Activated naive CD4-positive, alpha-beta T cell treated with anti-CD3 and anti-CD28 coated beads, Interleukin-2, amount 50 U/mL, for 24 hours (primary cell): ENCODE results near the gene MCUR1.
"Not testable (repeated sequence)": the region's sequence is repeated elsewhere in the genome, so short reads cannot be mapped to it uniquely, and the experiment has no call there.

Experiments
- H3K27ac Mint-ChIP-seq: one replicate; pipeline ENCODE4 v1.8.0; 2021; ENCODE audit warnings: mild to moderate bottlenecking, mixed read lengths
- H3K27me3 Mint-ChIP-seq: one replicate; pipeline ENCODE4 v1.8.0; 2021; ENCODE audit warnings: mixed read lengths
- H3K36me3 Mint-ChIP-seq: one replicate; pipeline ENCODE4 v1.8.0; 2021; ENCODE audit warnings: mixed read lengths
- H3K4me1 Mint-ChIP-seq: one replicate; pipeline ENCODE4 v1.8.0; 2021; ENCODE audit warnings: mixed read lengths
- H3K4me3 Mint-ChIP-seq: one replicate; pipeline ENCODE4 v1.8.0; 2021; ENCODE audit warnings: mild to moderate bottlenecking, mixed read lengths
- H3K9me3 Mint-ChIP-seq: one replicate; pipeline ENCODE4 v1.8.0; 2021; ENCODE audit warnings: mixed read lengths

Gene MCUR1

GRCh38 chr6:13810688-13811446 is 3.5 kb downstream of the MCUR1 start:
- H3K36me3 Mint-ChIP-seq, result peaks cover 4% of the 10 kb centered on the region
- H3K4me1 Mint-ChIP-seq, result peaks cover 49% of the 10 kb centered on the region
- H3K9me3 Mint-ChIP-seq, result no peaks in the 10 kb centered on the region
- H3K27ac Mint-ChIP-seq, result no peak overlapping the region
- H3K4me3 Mint-ChIP-seq, result no peak overlapping the region
- H3K27me3 Mint-ChIP-seq, result no peaks in the 10 kb centered on the region

- Mint-ChIP-seq H3K4me1 (peaks cover 42% of the 10 kb centered on the region), H3K36me3 (peaks cover 6% of the 10 kb centered on the region), H3K27ac (no peak overlapping the region), H3K9me3 (no peaks in the 10 kb centered on the region), H3K27me3 (no peaks in the 10 kb centered on the region), H3K4me3 (no peak overlapping the region)
Observed at GRCh38 chr6:13808801-13809200, 5.6 kb downstream of the MCUR1 start.

- no peaks in the 10 kb centered on the region for H3K9me3 Mint-ChIP-seq
- peaks cover 33% of the 10 kb centered on the region for H3K4me1 Mint-ChIP-seq
- no peak overlapping the region for H3K4me3 Mint-ChIP-seq
- peaks cover 6% of the 10 kb centered on the region for H3K36me3 Mint-ChIP-seq
- H3K27me3 Mint-ChIP-seq, result no peaks in the 10 kb centered on the region
- no peak overlapping the region for H3K27ac Mint-ChIP-seq
Observed at GRCh38 chr6:13807696-13808095, 6.7 kb downstream of the MCUR1 start.

GRCh38 chr6:13803581-13803980 is 10.8 kb downstream of the MCUR1 start:
- H3K36me3 Mint-ChIP-seq, result peaks cover 7% of the 10 kb centered on the region
- peaks cover 6% of the 10 kb centered on the region for H3K4me1 Mint-ChIP-seq
- no peaks in the 10 kb centered on the region for H3K27me3 Mint-ChIP-seq
- H3K9me3 Mint-ChIP-seq, result no peaks in the 10 kb centered on the region
- no peak overlapping the region for H3K4me3 Mint-ChIP-seq
- H3K27ac Mint-ChIP-seq, result no peak overlapping the region

GRCh38 chr6:13800615-13801014 is 13.7 kb downstream of the MCUR1 start:
- Mint-ChIP-seq H3K4me3 (no peak overlapping the region), H3K4me1 (no peaks in the 10 kb centered on the region), H3K36me3 (peaks cover 6% of the 10 kb centered on the region), H3K9me3 (no peaks in the 10 kb centered on the region), H3K27me3 (no peaks in the 10 kb centered on the region), H3K27ac (no peak overlapping the region)

GRCh38 chr6:13796781-13797180 is 17.6 kb downstream of the MCUR1 start:
- Mint-ChIP-seq H3K27me3 (no peaks in the 10 kb centered on the region), H3K9me3 (no peaks in the 10 kb centered on the region), H3K27ac (no peak overlapping the region), H3K36me3 (peaks cover 6% of the 10 kb centered on the region), H3K4me3 (no peak overlapping the region), H3K4me1 (peaks cover 5% of the 10 kb centered on the region)

GRCh38 chr6:13795041-13795750 is 19.2 kb downstream of the MCUR1 start:
- Mint-ChIP-seq H3K4me1 (peaks cover 5% of the 10 kb centered on the region), H3K27ac (no peak overlapping the region), H3K36me3 (peaks cover 4% of the 10 kb centered on the region), H3K4me3 (no peak overlapping the region), H3K9me3 (no peaks in the 10 kb centered on the region), H3K27me3 (no peaks in the 10 kb centered on the region)

GRCh38 chr6:13794184-13794583 is 20.2 kb downstream of the MCUR1 start:
- Mint-ChIP-seq H3K27ac (no peak overlapping the region), H3K4me3 (no peak overlapping the region), H3K9me3 (no peaks in the 10 kb centered on the region), H3K36me3 (peaks cover 10% of the 10 kb centered on the region), H3K4me1 (peaks cover 5% of the 10 kb centered on the region), H3K27me3 (no peaks in the 10 kb centered on the region)

- Mint-ChIP-seq H3K4me1 (peaks cover 17% of the 10 kb centered on the region), H3K27me3 (no peaks in the 10 kb centered on the region), H3K27ac (no peak overlapping the region), H3K36me3 (peaks cover 9% of the 10 kb centered on the region), H3K9me3 (no peaks in the 10 kb centered on the region), H3K4me3 (no peak overlapping the region)
Observed at GRCh38 chr6:13789746-13790145, 24.6 kb downstream of the MCUR1 start.

- H3K4me1 Mint-ChIP-seq, result peaks cover 16% of the 10 kb centered on the region
- no peak overlapping the region for H3K4me3 Mint-ChIP-seq
- H3K9me3 Mint-ChIP-seq, result no peaks in the 10 kb centered on the region
- peak overlapping the region; percentile 81 for H3K27ac Mint-ChIP-seq
- H3K27me3 Mint-ChIP-seq, result no peaks in the 10 kb centered on the region
- H3K36me3 Mint-ChIP-seq, result peaks cover 9% of the 10 kb centered on the region
Observed at GRCh38 chr6:13788820-13789219, 25.5 kb downstream of the MCUR1 start.

GRCh38 chr6:13787137-13787536 is 27.2 kb downstream of the MCUR1 start:
- peaks cover 16% of the 10 kb centered on the region for H3K4me1 Mint-ChIP-seq
- no peaks in the 10 kb centered on the region for H3K27me3 Mint-ChIP-seq
- no peaks in the 10 kb centered on the region for H3K9me3 Mint-ChIP-seq
- H3K27ac Mint-ChIP-seq, result peak overlapping the region; percentile 70
- peaks cover 9% of the 10 kb centered on the region for H3K36me3 Mint-ChIP-seq
- H3K4me3 Mint-ChIP-seq, result peak overlapping the region; percentile 24

- not testable (repeated sequence) for H3K27me3 Mint-ChIP-seq, H3K9me3 Mint-ChIP-seq, H3K36me3 Mint-ChIP-seq, H3K27ac Mint-ChIP-seq, H3K4me3 Mint-ChIP-seq, H3K4me1 Mint-ChIP-seq
Observed at GRCh38 chr6:13780162-13780561, 34.2 kb downstream of the MCUR1 start.

- Mint-ChIP-seq H3K27ac (no peak overlapping the region), H3K4me3 (no peak overlapping the region), H3K27me3 (no peaks in the 10 kb centered on the region), H3K36me3 (no peaks in the 10 kb centered on the region), H3K9me3 (no peaks in the 10 kb centered on the region), H3K4me1 (no peaks in the 10 kb centered on the region)
Observed at GRCh38 chr6:13778028-13778427, 36.3 kb downstream of the MCUR1 start.

GRCh38 chr6:13776602-13777001 is 37.8 kb downstream of the MCUR1 start:
- no peak overlapping the region for H3K27ac Mint-ChIP-seq
- H3K4me3 Mint-ChIP-seq, result no peak overlapping the region
- H3K27me3 Mint-ChIP-seq, result no peaks in the 10 kb centered on the region
- H3K9me3 Mint-ChIP-seq, result no peaks in the 10 kb centered on the region
- no peaks in the 10 kb centered on the region for H3K36me3 Mint-ChIP-seq
- H3K4me1 Mint-ChIP-seq, result no peaks in the 10 kb centered on the region

- H3K4me1 Mint-ChIP-seq, H3K27ac Mint-ChIP-seq, H3K27me3 Mint-ChIP-seq, H3K4me3 Mint-ChIP-seq, H3K36me3 Mint-ChIP-seq, H3K9me3 Mint-ChIP-seq: not testable (repeated sequence)
Observed at GRCh38 chr6:13775466-13775865, 38.9 kb downstream of the MCUR1 start.

GRCh38 chr6:13772358-13773030 is 41.9 kb downstream of the MCUR1 start:
- H3K9me3 Mint-ChIP-seq, H3K27me3 Mint-ChIP-seq, H3K4me3 Mint-ChIP-seq, H3K27ac Mint-ChIP-seq, H3K4me1 Mint-ChIP-seq, H3K36me3 Mint-ChIP-seq: not testable (repeated sequence)
